GM18858 (cell line): ENCODE results near the gene TOR1B.

Experiments
- ATAC-seq: cut with Tn5 transposase; IDR thresholded peaks from one replicate; pipeline ENCODE4 v1.9.1; 2021; ENCODE audit not compliant: unreplicated experiment

Gene TOR1B

DNA sequence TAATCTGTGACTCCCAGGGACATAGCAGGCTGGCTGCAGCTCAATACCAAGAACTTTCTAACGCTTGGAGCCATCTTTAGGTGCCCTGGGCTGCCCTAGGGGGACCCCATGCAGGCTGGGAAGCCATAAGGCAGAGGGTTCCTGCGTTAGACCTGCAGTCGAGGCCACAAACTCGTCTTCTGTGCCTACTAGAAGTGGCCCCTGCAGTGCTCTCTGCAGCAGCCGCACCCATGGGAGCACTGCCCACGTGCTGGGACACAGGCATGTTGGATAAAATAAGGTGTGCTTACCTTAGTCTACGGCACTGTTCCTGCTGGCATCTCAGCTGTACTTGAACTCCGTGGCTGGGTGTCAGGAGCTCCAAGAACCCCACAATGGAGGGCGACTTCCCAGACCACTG lies 9.4 kb downstream of the TOR1B start:
- no peak for ATAC-seq

DNA sequence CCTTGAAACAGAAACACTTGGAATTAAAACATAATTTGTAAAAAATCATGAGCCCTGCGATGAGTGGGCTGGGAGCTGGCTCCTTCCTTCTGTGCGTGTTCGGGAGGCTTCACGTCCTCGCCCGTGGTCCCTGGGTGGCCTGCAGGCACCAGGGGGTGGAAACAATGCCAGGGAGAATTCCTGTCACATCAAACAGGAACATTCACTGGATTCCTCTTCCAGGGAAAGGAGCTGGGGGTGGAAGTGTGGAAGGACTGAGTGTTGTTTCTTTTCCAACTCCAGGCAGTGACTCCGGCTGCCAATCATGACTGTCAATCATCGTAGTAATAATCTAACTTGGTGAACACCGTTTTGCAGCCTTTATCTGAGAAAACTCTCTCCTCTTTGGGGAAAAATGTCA lies 10.7 kb downstream of the TOR1B start:
- ATAC-seq: no peak

DNA sequence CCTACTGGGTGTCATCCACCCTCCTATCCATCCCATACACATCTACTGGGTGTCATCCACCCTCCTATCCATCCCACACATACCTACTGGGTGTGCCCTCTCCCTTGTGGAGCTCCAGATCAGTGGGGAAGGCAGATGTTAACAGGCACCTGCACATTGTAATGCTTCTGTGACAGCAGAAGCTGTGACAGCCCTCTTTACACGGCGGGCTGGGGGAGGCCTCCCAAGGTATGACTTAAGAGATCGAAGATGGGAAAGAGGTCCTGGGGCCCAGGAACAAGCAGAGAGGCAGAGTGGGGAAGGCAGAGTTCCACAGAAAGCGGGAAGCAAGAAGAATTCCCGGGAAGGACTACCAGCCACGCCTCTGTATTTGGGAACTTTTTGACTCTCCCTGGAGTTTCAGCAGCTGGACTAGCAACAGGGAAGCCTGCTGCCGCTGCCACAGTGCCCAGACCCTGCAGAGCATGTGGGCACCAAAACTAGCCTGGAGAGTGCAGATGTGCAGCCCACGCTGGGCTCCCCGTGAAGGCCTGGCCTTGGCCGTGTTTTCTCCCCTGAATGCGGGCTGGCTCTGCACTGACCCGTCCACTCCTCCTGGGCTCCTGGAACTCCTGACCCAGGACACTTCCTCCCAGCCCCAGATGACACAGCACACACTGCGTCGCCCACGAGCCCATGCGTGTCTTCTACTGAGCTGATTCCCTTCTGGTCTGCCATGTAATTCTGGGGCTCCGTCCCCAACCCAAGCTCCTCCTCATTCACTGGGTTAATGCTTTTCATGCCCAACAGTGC lies 11.6 kb downstream of the TOR1B start:
- ATAC-seq: no peak

DNA sequence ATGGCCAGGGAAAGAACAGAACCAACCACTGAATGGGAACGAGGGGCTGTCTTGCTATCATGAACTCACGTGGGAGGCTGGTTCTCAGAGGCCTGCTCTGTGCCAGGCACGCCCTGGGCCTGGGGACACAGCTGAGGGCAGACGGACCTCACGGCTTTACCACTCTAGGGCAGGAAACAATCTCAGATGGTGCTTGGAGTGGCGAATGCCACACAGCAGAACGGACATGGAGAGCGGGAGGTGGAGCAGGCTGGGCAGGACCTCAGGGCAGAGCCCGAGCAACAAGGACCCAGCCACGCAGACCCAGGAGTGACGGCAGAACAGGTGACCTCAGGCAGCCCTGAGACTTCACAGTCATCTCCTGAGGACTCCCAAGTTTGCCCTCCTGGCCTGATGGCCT lies 12.3 kb downstream of the TOR1B start:
- ATAC-seq: no peak

DNA sequence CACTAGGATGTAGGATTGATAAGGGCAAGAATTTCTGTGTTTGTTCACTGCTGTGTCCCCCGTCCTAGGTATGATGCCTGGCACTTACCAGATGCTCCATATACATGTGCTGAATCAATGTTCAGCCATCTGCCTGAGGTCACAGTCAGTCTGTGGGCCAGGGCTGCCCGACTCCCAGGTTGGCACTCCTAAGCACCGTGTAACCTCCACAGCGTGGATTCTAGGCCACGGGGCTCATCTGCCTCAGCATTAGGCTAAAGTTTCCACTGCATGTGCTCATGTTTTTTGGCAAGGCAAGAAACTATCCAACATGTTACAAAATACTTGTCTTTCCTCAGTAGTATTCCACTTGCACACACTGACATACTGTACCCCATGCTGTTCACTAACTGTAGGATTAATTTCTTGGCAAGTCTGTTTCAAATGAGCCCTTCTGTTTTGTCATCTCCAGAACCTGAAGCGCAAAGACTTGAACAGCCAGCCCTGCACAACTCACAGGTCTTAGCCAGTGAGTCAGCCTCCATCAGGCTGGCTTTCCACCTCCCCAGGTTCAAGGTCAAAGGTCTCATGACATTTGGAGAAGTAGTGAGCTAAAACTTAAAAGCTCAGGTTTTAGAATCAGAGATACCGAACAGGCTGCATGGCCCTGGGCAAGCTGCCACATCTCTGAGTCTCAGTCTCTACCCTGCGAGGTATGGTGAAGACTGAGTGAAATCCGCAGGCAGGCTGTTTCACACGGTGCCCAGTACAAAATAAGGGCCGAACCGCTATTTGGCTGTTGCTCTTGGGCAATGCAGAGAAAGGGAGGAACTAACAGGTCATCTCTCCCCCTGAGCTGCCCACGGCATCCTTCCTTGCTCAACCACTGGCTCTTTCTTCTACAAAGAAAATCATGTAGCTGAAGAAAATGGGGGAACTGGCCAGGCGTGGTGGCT lies 13.8 kb downstream of the TOR1B start:
- no peak for ATAC-seq

DNA sequence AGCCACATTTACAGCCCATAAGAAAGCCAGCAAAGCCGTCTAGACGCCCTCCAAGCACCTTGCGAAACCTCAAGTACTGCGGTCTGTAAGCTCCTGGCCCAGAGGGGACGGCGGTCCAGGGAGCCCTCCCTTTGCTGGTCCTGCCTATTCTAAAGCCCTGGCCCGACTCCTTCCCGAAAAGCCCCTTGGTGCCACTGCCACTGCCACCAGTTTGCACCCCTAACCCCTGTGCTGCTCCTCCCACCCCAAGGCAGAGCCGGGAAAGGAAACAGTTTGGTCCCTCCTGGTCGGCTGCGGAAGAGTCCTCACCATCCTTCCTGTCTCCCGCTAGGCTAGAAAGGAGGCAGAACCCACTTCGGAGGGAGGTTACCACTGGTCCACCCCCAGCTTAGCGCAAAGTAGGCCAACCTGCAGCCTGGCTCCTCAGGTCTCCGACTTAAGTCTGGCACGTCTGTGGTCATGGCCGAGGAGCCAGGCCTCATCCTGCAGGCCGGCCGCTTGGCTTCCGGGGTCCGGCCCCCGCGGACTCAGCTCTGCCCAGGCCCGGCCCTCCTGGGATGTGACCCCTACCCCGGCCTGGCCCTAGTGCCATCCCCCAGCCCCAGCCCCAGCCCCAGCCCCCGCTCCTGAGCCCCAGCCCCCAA lies 20.0 kb downstream of the TOR1B start:
- no peak for ATAC-seq

DNA sequence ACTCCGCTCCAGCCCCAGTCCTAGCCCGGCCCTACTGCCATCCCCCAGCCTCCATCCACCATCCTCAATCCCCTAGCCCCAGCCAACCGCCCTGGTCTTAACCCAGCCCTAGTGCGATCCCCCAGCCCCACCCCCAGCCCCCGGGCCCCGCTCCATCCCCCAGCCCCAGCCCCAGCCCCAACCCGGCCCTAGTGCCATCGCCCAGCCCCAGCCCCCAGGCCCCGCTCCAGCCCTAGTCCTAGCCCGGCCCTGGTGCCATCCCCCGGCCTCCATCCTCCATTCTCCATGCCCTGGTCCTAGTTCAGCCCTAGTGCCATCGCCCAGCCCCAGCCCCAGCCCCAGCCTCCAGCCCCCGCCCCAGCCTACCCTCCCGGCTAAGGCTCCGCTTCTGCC lies 20.6 kb downstream of the TOR1B start:
- no peak for ATAC-seq

DNA sequence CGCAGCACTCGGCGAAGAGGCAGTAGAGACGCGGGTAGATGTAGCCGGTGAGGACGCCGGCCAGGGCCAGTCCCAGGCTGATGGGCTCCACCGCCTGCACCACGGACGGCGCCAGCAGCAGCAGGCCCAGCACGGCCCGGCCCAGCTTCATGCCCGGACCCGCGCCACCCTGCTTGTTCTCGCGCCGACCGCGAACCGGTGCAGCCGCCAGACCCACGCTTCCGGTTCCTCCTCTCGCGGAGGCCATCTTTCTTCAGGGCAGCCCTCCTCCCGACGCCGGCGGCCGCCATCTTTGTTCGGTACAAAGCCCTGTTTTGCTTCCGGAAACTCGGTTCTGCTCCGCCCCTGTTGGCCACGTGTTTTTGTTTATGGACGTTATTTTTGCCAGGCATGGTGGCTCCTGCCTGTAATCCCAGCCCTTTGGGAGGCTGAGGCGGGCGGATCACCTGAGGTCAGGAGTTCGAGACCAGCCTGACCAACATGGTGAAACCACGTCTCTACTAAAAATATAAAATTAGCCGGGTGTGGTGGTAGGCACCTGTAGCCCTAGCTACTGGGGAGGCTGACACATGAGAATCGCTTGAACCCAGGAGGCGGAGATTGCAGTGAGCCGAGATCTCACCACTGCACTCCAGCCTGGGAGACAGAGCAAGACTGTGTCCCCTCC lies 21.1 kb downstream of the TOR1B start, which contains the start of gene TOR1A:
TSS of gene TOR1A (minus strand) at position 202 of the 667 bp plus-strand sequence. CDS start at position 151, 51 bp downstream.
- peak; percentile 67 for ATAC-seq

DNA sequence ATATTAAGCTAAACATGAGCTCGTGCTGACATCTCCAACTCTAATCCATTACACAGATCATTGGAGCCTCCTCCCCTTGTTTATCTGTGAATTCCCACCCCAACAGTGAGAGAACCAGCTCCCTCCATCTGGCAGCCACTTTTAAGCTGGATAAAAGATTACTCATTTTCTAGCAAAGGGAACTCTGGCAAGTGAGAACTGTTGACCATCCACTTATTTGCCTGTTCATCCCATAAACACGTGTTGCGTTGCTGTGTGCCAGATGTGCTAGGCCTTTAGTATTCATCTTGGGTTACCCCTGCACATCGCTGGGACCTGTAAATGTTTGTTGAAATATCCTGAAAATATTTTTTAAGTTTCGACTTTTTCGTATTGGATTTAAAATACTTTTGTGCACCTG lies 23.4 kb downstream of the TOR1B start:
- ATAC-seq: no peak

DNA sequence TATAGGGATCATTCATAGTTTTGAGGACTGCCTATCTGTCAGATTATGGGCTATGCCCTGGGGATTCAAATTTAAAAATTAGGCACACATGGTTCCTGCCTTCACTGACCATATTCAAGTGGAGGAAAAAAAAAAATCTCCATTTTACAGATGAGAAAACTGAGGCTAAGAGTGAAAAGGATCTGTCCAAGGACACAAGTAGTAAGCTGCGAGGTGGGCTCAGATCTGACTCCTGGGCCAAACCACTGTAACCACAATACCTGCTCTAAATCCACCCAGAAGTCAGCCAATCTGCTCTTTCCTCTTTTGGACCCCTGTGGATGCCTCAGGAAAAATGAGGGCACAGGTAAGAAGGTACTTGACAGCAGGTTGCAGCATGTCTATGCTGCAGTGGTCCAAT lies 23.8 kb downstream of the TOR1B start:
- no peak for ATAC-seq

DNA sequence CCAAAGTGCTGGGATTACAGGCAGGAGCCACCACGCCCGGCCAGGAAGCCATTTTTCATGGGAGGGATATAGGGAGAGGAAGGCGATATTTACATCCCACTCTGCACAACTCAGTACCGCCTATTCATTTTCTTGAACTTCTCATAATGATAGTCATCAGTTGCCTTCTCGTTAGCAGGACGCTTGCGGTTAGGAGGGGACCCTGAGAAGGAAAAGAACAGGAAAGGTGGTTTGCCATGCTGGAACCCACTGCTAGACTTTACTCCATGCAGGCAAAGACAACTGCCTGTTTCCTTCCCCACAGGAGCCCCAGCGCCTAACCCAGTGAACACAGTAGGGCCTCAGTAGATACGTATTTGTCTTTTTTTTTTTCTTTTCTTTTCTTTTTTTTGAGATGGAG lies 25.1 kb downstream of the TOR1B start:
- ATAC-seq: no peak

DNA sequence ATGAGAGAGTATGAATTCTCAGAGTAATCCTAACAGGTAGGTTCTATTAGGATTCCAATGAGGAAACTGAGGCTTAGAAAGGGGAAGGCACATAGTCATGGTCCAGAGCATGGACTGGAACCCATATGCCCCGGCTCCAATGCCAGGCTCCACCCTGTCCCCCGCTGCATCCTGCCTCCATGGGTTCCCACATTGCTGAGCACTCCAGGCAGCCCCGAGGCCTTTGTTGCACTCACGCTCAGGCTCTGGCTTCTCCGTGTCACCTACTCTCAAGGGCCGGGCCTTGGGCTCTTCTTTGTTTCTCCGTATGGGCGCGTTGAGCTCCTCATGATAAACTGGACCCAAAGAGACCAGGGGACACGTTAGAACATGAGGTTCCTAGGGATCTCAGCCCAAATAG lies 26.0 kb downstream of the TOR1B start:
- no peak for ATAC-seq

DNA sequence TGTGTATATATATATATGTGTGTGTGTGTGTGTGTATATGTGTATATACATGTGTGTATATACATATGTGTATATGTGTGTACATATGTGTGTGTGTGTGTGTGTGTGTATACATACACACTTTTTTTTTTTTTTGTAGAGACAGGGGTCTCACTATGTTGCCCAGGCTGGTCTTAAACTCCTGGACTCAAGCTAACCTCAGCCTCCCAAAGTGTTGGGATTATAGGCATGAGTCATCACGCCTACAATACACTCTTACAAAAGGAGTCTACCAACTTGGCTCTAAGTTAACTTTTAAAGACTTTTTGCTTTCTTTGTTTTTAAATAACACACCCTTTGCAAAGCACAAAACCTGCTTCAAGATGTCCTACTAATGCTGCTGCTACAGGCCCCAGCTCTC lies 30.0 kb downstream of the TOR1B start:
- no peak for ATAC-seq

DNA sequence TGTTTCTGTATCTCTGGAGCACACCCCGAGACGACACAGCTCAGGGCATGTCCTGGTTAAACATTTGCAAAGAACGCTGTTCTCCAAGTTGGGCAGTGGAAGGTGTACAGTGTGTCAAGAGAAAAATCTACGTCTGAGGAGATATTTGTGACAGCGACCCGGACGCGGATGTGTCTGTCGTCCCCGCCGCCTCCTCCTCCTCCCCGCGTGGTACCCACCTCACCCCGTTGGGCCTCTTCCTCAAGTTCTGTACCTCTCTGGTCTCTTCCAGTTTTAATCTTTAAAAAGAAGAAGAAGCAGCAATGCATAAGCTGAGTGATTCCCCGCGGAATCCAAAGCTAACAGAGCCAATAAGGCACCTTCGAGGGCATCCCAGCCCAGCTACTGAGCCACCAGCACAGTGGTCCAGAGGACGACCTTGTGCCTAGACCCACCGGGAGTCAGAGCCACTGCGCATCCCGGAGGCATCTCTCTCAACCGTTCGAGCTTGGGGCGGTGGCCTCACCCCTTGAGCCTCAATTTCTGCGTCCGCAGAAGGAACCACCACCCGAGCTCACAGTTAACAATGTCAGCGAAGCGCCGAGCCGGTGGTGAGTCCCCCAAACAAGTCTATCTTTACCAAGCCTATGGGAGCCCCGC lies 31.6 kb downstream of the TOR1B start:
- ATAC-seq: no peak

DNA sequence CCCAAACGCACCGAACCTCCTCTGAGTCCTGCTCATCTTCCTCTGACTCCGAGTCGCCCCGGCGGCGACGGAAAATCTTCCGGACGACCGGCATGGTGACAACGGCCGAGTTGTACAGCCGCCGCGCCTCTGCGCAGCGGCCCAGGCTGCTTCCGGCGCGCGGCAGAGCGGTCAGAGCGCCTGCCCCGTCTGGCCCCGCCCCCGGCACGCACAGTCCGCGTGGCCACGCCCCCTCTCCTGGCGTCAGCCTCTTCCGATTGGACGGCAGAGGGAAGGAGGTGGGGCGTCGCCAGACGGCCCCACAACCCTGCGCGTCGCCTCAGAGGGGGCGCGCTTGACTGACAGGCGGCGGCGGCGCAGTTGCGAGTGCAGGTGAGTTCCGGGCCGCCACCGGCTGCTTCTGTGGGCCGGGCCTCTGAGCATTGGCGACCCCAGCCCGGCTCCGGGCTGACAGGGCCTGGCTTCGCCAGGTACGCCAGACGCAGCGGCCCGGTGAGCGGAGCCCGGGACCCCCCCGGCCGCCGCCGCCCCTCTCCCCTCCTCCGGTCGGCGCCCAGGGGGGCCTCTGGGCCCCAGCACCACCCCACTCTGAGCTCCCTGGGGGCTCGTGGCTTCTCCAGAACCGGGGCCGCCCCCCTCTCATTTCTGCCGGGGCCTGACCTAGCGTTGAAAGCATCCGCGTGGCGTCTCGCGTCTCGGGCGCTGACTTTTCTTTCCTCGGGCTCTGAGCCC lies 32.3 kb downstream of the TOR1B start, which contains the start of the genes C9orf78 and USP20:
TSS of gene C9orf78 (minus strand) at position 148 of the 732 bp plus-strand sequence. CDS start at position 94, 54 bp downstream.
TSS of gene USP20 (plus strand) at position 331 of the 732 bp plus-strand sequence. CDS start 17,098 bp downstream, outside the sequence.
- peak; percentile 73 for ATAC-seq

DNA sequence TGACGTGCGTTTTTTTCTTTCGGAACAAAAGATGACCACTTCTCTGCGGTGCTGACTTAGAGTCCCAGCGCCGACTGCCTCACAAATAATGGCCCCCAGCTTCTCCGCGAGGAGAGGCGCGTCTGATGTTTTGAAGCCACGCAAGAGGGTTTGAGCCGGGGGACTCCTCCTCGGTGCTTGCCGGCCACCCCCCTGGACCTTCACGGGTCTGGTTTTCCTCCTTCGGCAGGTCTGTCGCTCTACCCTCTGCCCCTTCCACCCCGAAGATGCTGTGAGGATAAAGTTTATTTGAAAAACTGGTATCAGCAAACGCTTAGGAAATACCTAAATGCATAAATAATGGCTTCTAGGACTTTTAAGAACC lies 32.9 kb downstream of the TOR1B start:
- no peak for ATAC-seq

DNA sequence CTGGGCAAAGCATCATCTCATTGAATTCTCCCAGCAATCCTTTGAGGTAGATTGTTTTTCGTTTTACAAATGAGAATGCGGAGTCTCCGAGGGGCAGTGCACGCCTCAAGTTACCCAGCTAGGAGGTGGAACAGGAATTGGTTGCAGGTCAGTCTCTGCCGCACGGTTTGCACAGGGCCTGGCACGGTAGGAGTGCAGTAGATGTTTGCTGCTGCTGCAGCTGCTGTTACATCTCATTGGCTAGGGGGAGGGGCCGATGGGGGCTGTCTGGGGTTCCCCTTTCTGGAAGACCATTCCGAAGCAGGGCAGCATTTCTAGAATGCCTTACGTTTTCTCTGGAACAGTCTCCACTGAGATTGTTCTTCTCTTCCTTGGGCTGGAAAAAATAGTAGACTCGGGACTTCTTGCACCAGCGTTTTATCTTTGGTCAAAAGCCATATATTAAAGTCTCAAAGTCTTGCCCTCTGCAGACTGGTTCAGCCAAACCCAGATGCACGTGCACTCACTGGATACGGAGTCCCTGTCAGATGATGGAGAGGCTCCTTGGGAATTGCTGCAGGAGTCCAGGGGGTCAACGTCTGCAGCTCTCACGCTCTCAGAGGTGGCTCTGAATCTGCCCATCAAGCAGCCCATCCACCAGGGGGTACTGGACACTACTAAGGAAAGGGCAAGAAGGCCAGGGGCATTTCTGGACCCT lies 33.5 kb downstream of the TOR1B start:
- ATAC-seq: no peak

DNA sequence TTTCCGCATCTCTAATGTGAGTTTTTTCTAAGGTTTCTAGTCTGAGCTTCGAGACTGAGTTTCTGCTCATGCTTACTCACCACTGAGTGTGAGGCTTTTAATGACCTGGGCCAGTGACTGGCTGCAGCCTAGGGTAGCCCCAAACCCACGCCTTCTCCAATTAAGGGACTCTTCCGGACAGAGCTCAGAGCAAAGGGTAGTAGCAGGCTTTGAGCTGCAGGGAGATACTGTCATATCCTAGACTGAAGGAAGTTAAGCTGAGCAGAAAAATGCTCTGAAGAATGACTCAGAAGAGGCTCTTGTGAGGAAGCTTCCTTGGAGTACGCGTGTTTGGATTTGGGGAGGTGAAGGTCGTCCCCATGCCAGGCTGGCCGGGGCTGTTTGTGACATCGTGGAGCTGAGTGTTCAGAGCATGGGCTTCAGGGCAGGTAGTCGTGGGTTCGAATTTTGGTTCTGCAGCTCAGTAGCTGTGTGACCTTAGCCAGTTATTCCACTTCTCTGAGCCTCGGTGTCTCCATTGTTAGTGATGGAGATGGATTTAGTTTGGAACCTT lies 35.8 kb downstream of the TOR1B start:
- no peak for ATAC-seq
